GM23338 (cell line): ENCODE measurements around the gene ZBTB8B. TPM values are rescaled to one million over a fixed set of nuclear protein-coding genes. Genes with fewer than 3 reads are reported as not detected.
"Not testable (repeated sequence)": the region's sequence is repeated elsewhere in the genome, so short reads cannot be mapped to it uniquely, and the experiment has no call there.

Experiments used
- ATAC-seq: fragments of 200-7000 bp; cut with Tn5 transposase; 3 replicates; pipeline ENCODE4 v1.9.1; 2020
- DNase-seq: peaks from one replicate; pipeline ENCODE4 v3.0.0-alpha.2; 2015; ENCODE audit warnings: low spot score
- H2AFZ ChIP-seq: fragments of 200-600 bp; sonication (generic); 2 replicates; pipeline ENCODE4 v1.8.0; 2016; ENCODE audit warnings: antibody characterized with exemption, mild to moderate bottlenecking, moderate library complexity
- H3F3A ChIP-seq: fragments of 200-600 bp; sonication (generic); replicated peaks from 2 replicates; pipeline ENCODE4 v1.8.0; 2017; ENCODE audit warnings: antibody characterized with exemption, mixed run types, low read depth
- H3K27ac ChIP-seq: fragments of 200-600 bp; sonication (generic); 2 replicates; pipeline ENCODE4 v1.6.1; 2016; ENCODE audit warnings: low read depth
- H3K27me3 ChIP-seq: fragments of 200-600 bp; sonication (generic); 2 replicates; pipeline ENCODE4 v1.8.0; 2016; ENCODE audit warnings: mild to moderate bottlenecking, mixed run types, moderate library complexity; ENCODE audit not compliant: insufficient read depth
- H3K36me3 ChIP-seq: fragments of 200-600 bp; sonication (generic); 2 replicates; pipeline ENCODE4 v1.8.0; 2016; ENCODE audit warnings: mild to moderate bottlenecking; ENCODE audit not compliant: insufficient read depth
- H3K4me1 ChIP-seq: fragments of 200-600 bp; sonication (generic); 2 replicates; pipeline ENCODE4 v1.8.0; 2016; ENCODE audit warnings: mild to moderate bottlenecking, moderate library complexity; ENCODE audit not compliant: insufficient read depth
- H3K4me2 ChIP-seq: fragments of 200-600 bp; sonication (generic); 2 replicates; pipeline ENCODE4 v1.7.1; 2017; ENCODE audit warnings: mixed run types
- H3K4me3 ChIP-seq: fragments of 200-600 bp; sonication (generic); 2 replicates; pipeline ENCODE4 v1.6.1; 2016; ENCODE audit warnings: mixed run types
- H3K79me2 ChIP-seq: fragments of 200-600 bp; sonication (generic); replicated peaks from 2 replicates; pipeline ENCODE4 v1.8.0; 2017; ENCODE audit warnings: mild to moderate bottlenecking; ENCODE audit not compliant: insufficient read depth
- H3K9me2 ChIP-seq: fragments of 200-600 bp; sonication (generic); 2 replicates; pipeline ENCODE4 v1.8.0; 2017; ENCODE audit not compliant: insufficient read depth
- H4K20me1 ChIP-seq: fragments of 200-600 bp; sonication (generic); replicated peaks from 2 replicates; pipeline ENCODE4 v1.8.0; 2017; ENCODE audit warnings: mild to moderate bottlenecking; ENCODE audit not compliant: insufficient read depth
- H3K27ac Mint-ChIP-seq: 2 replicates; pipeline ENCODE4 v1.8.0; 2020; ENCODE audit warnings: inconsistent platforms, mild to moderate bottlenecking, moderate library complexity, mixed read lengths
- H3K27me3 Mint-ChIP-seq: 3 replicates; pipeline ENCODE4 v1.8.0; 2022; ENCODE audit warnings: low read depth, mild to moderate bottlenecking, moderate library complexity, mixed read lengths, inconsistent platforms; ENCODE audit not compliant: insufficient read depth, poor library complexity
- H3K36me3 Mint-ChIP-seq: 3 replicates; pipeline ENCODE4 v1.8.0; 2021; ENCODE audit warnings: low read depth, mild to moderate bottlenecking, inconsistent platforms, moderate library complexity, mixed read lengths
- H3K4me1 Mint-ChIP-seq: 3 replicates; pipeline ENCODE4 v1.8.0; 2020; ENCODE audit warnings: mild to moderate bottlenecking, inconsistent platforms, mixed read lengths
- H3K4me3 Mint-ChIP-seq: 3 replicates; pipeline ENCODE4 v1.8.0; 2021; ENCODE audit warnings: moderate library complexity, mild to moderate bottlenecking, inconsistent platforms, mixed read lengths
- H3K9me3 Mint-ChIP-seq: 3 replicates; pipeline ENCODE4 v1.8.0; 2020; ENCODE audit warnings: moderate library complexity, mild to moderate bottlenecking, inconsistent platforms, mixed read lengths
- CREB1 ChIP-seq: fragments of 250-450 bp; sonication (Bioruptor Pico); IDR thresholded peaks from 2 replicates; pipeline ENCODE4 v1.5.0; 2020; ENCODE audit warnings: low read depth, mild to moderate bottlenecking, moderate library complexity
- EZH2phosphoT487 ChIP-seq: fragments of 200-600 bp; sonication (generic); IDR thresholded peaks from one replicate; pipeline ENCODE4 v1.8.1; 2018; ENCODE audit warnings: antibody characterized with exemption; ENCODE audit not compliant: unreplicated experiment
- JUNB ChIP-seq: IDR thresholded peaks from one replicate; pipeline ENCODE4 v1.6.1; 2016; ENCODE audit warnings: antibody characterized with exemption; ENCODE audit not compliant: unreplicated experiment
- NANOG ChIP-seq: IDR thresholded peaks from 2 replicates; pipeline ENCODE4 v1.6.1; 2016; ENCODE audit warnings: antibody characterized with exemption, borderline replicate concordance
- STAT1 ChIP-seq: IDR thresholded peaks from one replicate; pipeline ENCODE4 v1.6.1; 2016; ENCODE audit warnings: antibody characterized with exemption; ENCODE audit not compliant: unreplicated experiment
- ZNF114 ChIP-seq: fragments of 250-450 bp; sonication (Bioruptor Pico); IDR thresholded peaks from 2 replicates; pipeline ENCODE4 v1.5.0; 2020; ENCODE audit warnings: mild to moderate bottlenecking, moderate library complexity
- ZNF331 ChIP-seq: fragments of 250-450 bp; sonication (Bioruptor Pico); IDR thresholded peaks from 2 replicates; pipeline ENCODE4 v1.5.0; 2020; ENCODE audit warnings: low read depth, mild to moderate bottlenecking, moderate library complexity
- polyA plus RNA-seq: library from polyadenylated mRNA; unstranded; fragments of >200 nt; fragmentation: Nextera tagmentation; extraction: Ambion mirVana; gene quantifications from 2 replicates; pipeline ENCODE4 v1.2.1, GENCODE V29; 2016
- total RNA-seq: library from RNA; depleted of rRNA; stranded (reverse); fragments of >200 nt; shearing (Covaris generic); gene quantifications from 2 replicates; pipeline ENCODE4 v1.2.3, GENCODE V29; 2014
- TF ChIP-seq, protein P1 (sequence below), 2 experiments: fragments of 200-600 bp in 1 of 2; sonication (generic) in 1 of 2; conservative IDR thresholded peaks; 2 replicates each; pipeline versions ENCODE4 v1.5.1 to v1.6.1; 2016 to 2017; ENCODE audit warnings: antibody characterized with exemption in 2 of 2, low read depth in 2 of 2, mild to moderate bottlenecking in 2 of 2, moderate library complexity in 1 of 2
- TF ChIP-seq, protein P2 (sequence below): IDR thresholded peaks from one replicate; pipeline ENCODE4 v1.6.1; 2018; ENCODE audit warnings: antibody characterized with exemption; ENCODE audit not compliant: unreplicated experiment

The ZBTB8B gene
- total and polyA plus RNA-seq, 2 experiments from 2014 or later: 0.95 to 4.2 TPM

DNA sequence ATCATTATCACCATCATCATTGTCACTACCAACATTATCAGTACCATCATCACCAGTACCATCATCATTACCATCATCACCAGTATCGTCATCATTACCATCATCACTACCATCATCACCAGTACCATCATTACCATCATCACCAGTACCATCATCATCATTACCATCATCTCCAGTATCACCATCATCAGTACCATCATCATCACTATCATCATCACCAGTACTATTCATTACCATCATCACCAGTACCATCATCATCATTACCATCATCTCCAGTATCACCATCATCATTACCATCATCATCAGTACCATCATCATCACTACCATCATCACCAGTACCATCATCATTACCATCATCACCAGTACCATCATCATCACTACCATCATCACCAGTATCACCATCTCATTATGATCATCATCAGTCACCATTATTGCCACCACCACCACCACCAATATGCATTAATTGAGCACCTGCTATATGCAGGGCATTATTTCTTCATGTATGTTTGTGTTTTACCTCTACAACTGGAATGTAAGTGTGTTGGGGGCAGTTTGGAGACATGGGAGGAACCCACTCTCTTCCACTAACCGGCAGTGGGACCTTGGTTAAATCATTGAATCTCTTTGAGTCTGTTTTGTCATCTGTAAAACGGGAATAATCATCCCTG lies 7.0 kb downstream of the ZBTB8B start (continued):
- no peak for TF ChIP-seq ZNF331 (CRISPR knock-in tag)
- no peak for TF ChIP-seq NANOG
- TF ChIP-seq, protein P1, sequence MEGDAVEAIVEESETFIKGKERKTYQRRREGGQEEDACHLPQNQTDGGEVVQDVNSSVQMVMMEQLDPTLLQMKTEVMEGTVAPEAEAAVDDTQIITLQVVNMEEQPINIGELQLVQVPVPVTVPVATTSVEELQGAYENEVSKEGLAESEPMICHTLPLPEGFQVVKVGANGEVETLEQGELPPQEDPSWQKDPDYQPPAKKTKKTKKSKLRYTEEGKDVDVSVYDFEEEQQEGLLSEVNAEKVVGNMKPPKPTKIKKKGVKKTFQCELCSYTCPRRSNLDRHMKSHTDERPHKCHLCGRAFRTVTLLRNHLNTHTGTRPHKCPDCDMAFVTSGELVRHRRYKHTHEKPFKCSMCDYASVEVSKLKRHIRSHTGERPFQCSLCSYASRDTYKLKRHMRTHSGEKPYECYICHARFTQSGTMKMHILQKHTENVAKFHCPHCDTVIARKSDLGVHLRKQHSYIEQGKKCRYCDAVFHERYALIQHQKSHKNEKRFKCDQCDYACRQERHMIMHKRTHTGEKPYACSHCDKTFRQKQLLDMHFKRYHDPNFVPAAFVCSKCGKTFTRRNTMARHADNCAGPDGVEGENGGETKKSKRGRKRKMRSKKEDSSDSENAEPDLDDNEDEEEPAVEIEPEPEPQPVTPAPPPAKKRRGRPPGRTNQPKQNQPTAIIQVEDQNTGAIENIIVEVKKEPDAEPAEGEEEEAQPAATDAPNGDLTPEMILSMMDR (conservative IDR thresholded peaks at IDR 0.05; ENCODE audit: low read depth in 2 of 2): no peak
- TF ChIP-seq CREB1 (CRISPR knock-in tag): no peak
- TF ChIP-seq STAT1: no peak
- TF ChIP-seq, protein P2, sequence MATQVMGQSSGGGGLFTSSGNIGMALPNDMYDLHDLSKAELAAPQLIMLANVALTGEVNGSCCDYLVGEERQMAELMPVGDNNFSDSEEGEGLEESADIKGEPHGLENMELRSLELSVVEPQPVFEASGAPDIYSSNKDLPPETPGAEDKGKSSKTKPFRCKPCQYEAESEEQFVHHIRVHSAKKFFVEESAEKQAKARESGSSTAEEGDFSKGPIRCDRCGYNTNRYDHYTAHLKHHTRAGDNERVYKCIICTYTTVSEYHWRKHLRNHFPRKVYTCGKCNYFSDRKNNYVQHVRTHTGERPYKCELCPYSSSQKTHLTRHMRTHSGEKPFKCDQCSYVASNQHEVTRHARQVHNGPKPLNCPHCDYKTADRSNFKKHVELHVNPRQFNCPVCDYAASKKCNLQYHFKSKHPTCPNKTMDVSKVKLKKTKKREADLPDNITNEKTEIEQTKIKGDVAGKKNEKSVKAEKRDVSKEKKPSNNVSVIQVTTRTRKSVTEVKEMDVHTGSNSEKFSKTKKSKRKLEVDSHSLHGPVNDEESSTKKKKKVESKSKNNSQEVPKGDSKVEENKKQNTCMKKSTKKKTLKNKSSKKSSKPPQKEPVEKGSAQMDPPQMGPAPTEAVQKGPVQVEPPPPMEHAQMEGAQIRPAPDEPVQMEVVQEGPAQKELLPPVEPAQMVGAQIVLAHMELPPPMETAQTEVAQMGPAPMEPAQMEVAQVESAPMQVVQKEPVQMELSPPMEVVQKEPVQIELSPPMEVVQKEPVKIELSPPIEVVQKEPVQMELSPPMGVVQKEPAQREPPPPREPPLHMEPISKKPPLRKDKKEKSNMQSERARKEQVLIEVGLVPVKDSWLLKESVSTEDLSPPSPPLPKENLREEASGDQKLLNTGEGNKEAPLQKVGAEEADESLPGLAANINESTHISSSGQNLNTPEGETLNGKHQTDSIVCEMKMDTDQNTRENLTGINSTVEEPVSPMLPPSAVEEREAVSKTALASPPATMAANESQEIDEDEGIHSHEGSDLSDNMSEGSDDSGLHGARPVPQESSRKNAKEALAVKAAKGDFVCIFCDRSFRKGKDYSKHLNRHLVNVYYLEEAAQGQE: no peak

DNA sequence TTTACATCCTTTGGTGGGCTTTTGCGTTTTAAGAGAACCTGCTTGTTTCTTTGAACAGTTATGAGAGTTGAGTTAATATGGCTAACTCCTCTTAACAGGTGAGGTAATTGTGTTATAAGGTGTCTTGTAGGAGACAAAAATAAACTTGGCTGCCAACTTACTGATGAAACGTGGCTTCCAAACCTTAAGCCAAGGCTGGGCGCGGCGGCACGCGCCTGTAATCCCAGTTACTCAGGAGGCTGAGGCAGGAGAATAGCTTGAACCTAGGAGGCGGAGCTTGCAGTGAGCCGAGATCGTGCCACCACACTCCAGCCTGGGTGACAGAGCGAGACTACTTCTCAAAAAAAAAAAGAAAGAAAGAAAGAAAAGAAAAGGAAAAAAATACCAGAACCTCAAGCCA lies 8.1 kb downstream of the ZBTB8B start:
- not testable (repeated sequence) for H3K79me2 ChIP-seq, H3K27ac ChIP-seq, H3K27me3 Mint-ChIP-seq, ATAC-seq, H3K4me2 ChIP-seq, H3K27ac Mint-ChIP-seq, H3K36me3 ChIP-seq, H4K20me1 ChIP-seq, DNase-seq, H3K36me3 Mint-ChIP-seq, H3K9me3 Mint-ChIP-seq, H2AFZ ChIP-seq, H3K9me2 ChIP-seq, H3K27me3 ChIP-seq, H3K4me3 ChIP-seq, H3K4me3 Mint-ChIP-seq, H3F3A ChIP-seq, H3K4me1 ChIP-seq, H3K4me1 Mint-ChIP-seq

DNA sequence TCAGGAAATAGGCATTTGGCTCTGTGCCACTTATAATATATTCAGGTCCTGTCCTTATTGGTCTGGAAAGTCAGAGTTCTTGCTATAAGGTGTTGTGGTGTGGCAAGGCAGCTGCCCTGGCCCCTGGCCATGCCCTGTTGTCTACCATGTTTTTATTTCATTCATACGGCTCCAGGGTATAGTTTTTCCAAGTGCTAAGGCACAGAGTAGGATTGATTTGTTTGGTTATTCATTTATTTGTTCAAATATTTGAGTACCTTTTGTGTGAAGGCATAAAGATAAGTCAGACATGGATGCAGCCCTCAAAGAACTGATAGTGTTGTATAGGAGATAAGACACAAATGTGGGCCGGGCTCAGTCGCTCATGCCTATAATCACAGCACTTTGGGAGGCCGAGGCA lies 10.1 kb downstream of the ZBTB8B start:
- ATAC-seq (no peak), DNase-seq (no peak)
- Mint-ChIP-seq H3K9me3 (no peaks in the 10 kb centered on the region), H3K27me3 (peaks cover 2% of the 10 kb centered on the region), H3K36me3 (no peaks in the 10 kb centered on the region; the same call in 2 of the 3 replicates), H3K27ac (no peak overlapping the region), H3K4me1 (peaks cover 2% of the 10 kb centered on the region; the same call in 1 of the 3 replicates), H3K4me3 (no peak overlapping the region)
- H3K4me3 ChIP-seq: no peak overlapping the region
- H2AFZ ChIP-seq: no peak overlapping the region
- no peaks in the 10 kb centered on the region for H3F3A ChIP-seq
- no peaks in the 10 kb centered on the region; the same call in 1 of the 2 replicates for H4K20me1 ChIP-seq
- H3K4me1 ChIP-seq: no peaks in the 10 kb centered on the region; the same call in 1 of the 2 replicates
- no peak overlapping the region for H3K27ac ChIP-seq
- H3K27me3 ChIP-seq: no peaks in the 10 kb centered on the region
- H3K79me2 ChIP-seq: no peaks in the 10 kb centered on the region
- H3K36me3 ChIP-seq: no peaks in the 10 kb centered on the region
- H3K4me2 ChIP-seq: no peak overlapping the region
- no peaks in the 10 kb centered on the region for H3K9me2 ChIP-seq
- TF ChIP-seq ZNF331 (CRISPR knock-in tag): no peak
- no peak for TF ChIP-seq STAT1
- TF ChIP-seq EZH2phosphoT487: no peak
- TF ChIP-seq, protein P2: no peak
- TF ChIP-seq CREB1 (CRISPR knock-in tag): no peak
- TF ChIP-seq, protein P1 (conservative IDR thresholded peaks at IDR 0.05; ENCODE audit: low read depth in 2 of 2): no peak
- no peak for TF ChIP-seq JUNB
- TF ChIP-seq ZNF114 (CRISPR knock-in tag): no peak
